NCI-H187 (cell line): Measurements from ENCODE around the gene FAP.

Experiments used
- DNase-seq, 2 experiments: peaks; one replicate each; lab custom pipeline; 2025; lab: John Stamatoyannopoulos, UW

Gene FAP

DNA sequence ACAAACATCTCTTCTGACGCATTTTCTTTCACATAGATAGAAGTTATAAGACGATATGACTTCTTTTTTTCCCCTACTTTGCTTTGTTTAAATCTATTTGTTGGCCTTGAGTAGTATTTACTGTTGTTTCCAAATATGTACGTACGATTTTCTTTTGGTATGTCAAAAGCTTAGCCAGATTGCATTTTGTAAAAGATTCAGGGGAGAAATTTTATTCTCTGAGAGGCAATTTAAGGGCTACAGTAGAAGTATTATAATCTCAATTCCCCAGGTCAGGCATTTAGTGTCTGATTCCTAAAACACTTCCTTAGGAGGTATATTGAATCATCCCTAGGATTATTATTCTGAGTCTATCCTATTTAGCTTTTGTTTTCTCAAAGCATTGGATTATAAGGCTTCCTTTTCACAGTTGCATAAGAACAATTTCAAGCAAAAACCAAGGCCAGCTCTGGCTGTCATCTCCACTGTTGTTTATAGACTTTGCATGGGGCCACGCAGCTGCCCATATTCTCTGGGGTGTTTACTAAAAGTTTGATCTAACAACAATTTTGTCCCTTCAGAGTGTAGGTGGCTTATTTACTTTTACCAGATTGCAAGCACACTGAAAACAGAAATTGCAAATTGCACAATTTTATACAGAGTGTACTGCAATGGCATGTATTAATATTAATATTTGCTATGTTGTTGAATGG, 57.6 kb downstream of the FAP start:
- no peak for DNase-seq

GRCh38 chr2:162184821-162185450, 58.3 kb downstream of the FAP start:
- no peak for DNase-seq

DNA sequence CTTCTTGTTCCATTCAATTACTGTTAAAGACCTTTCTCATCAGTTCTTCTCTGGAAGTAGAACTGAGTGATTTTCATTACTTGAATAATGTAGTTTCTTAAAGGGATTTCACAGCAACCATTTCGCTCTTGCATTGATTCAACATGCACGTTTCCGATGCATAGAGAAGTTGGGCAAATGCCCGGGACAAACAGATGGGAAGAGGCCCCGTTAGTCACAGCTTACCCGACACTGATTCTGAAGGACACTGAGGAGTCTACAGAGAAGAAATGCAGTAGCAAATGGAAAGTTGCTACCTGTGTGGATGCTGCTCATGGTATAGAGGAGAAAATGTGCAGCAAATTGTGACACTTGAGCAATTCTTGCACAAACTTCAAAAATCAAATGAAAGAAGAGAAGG, 58.9 kb downstream of the FAP start:
- no peak for DNase-seq

- DNase-seq = no peak
Observed at GRCh38 chr2:162182395-162182794, 60.9 kb downstream of the FAP start.

- no peak for DNase-seq
Observed at GRCh38 chr2:162177301-162177700, 65.9 kb downstream of the FAP start.

DNA sequence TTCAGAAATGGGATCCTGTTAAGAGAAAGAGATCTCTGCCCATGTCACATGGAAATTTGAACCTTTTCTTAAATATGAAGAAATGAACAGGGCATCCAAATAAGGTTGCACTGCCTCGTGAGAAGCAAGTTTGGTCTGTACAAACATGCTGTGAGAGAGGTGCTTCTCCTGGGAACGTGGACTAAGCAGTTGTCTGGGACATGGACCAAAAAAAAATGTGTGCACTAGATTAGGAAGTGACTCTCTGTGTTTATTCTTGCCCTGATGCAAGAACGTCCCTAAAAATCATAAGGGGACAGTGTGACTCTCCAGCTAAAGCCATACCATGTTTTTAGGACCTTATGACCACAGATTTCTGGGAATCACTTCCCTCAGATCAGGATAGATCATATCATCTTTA, 67.5 kb downstream of the FAP start:
- DNase-seq = no peak

- no peak for DNase-seq
Observed at GRCh38 chr2:162174746-162175145, 68.5 kb downstream of the FAP start.

DNA sequence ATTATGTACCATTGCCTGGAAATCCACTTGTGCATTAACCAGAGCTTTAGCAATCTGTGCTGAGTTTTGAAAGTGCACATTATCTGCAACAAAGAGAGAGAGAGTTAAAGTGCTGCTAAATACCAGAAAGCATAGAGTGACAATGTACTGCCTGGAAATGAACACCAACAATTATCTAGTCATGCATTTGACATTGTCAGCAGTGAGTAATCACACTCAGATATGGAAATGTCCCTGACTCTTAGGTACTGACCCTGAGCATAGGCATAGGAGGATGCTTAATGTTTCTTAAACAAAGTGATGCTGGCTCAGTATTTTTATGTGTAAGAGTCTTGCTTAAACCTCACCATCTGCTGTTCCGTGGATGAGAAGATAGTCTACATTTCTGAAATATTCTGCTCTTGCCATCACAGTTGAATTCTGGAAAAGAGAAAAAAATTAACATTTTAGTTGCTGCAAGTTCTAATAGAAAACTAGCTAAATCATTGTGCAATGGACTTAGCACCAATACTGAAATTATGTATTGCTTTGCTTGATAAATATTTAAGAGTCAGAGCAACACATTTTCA, 70.4 kb downstream of the FAP start:
- DNase-seq = no peak

GRCh38 chr2:162166745-162167144, 76.5 kb downstream of the FAP start:
- no peak for DNase-seq

DNA sequence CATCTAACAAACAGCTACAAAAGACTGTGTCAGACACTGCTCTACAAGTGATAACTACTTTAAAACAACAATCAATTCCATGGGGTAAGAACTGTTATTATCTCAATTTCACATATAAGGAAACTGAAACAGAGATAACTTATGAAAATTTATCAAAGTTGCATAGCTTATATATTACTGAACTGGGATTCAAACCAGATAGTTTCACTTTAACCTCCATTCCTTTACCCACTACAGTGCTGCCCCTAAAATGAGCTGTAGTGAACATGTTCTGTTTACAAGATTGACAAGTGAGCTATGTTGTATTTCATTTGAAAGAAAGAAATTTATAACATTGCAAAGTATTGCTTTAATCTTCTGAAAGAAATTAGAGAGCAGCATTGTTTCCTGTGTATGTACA, 77.1 kb downstream of the FAP start:
- no peak for DNase-seq

DNA sequence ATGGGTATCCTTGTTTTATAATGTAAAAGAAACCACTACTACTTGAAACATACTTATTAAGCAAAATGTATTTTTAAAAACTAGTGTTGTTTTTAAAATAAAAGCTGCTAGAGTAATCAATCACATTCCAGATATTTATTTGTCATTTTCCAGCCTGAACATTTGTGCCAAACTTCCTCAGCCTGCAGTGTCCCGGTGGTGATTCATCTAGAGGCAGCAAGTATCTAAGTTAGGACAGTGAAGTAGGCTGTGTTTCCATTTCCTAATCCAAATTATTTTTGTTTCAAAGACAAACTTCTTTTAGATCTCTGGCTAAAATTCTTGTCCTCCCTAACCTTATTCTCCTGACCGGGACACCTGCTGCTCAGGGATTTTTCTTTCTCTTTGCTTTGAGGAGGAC, 78.4 kb downstream of the FAP start:
- DNase-seq = no peak

DNA sequence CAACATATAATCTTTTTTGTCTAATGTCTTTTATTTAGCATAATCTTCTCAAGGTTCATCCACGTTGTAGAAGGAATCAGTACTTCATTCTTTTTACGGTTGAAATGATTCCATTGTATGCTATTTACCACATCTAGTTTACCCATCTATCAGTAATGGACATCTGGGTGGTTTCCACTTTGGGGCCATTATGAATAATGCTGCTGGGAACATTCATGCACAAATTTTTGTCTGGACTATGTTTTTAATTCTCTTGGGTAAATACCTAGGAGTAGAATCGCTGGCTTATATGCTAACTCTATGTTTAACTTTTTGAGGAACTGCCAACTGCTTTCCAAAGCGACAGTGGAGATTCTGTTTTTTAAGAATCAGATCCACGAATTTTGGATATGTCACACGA, 83.8 kb downstream of the FAP start:
- no peak for DNase-seq

DNA sequence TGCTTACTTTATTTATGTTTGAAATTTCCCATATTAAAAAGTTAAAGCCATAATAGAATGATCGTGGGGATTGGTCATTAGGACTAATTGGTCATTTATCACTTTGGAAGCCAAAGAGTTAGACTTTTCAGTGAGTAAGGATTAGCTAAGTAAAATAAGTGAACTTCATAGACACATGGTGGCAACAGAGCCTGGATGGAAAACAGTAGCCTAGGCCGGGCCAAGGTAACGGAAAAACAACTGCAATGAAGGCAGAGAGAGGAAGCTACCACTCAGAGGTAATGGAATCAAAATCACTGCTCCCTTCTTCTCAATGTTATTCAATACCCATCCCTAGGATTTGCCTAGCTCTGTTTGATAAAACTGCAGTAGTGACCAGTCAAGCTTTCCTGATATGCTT, 87.1 kb downstream of the FAP start:
- DNase-seq = no peak

- no peak for DNase-seq
Observed at GRCh38 chr2:162155093-162155492, 88.2 kb downstream of the FAP start.

- DNase-seq = peak in 1 of 2 experiments; percentile 4
Observed at GRCh38 chr2:162153608-162154224, 89.5 kb downstream of the FAP start.

- no peak for DNase-seq
Observed at GRCh38 chr2:162152147-162152546, 91.1 kb downstream of the FAP start, which contains the start of gene GCG. Gene GCG (minus strand): TSS chr2:162152247. CDS start chr2:162149178, 3,069 bp downstream.

DNA sequence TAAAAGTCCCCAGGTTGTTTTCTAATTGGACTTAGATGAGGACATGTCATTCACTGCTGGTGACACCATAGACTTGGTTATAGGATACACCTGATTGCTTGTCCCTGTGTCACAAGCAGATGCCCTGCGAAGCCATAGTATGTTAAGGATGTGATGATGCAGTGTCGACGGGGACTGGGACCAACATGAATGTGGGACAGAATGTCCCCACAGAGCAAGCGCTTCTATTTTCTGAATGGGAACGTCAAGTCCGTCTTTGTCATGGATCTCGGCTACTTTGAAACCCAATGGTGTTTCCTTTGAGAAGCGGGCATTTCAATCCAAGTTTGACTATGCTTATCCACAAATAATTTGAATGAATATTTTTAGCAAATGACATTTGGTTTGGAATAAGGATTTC, 93.3 kb downstream of the FAP start:
- DNase-seq = no peak

DNA sequence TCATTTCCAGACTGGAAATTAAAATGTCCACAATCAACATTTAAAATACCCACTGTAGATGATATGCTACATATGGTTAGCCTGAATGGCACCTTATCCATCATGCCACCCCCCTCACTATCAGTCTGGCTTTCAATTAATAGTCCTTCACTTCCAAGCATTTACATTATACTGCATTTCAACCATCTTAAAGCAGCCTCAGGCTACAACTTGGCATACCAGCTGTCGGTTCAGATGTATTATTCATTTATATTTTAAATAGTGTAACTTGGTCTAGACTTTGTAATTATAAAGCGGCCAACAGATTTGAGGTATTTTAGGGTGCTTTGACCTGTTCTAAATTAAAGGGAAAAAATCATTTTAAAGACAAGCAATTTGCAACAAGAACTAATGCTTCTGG, 93.8 kb downstream of the FAP start:
- no peak for DNase-seq

GRCh38 chr2:162148956-162149355, 94.3 kb downstream of the FAP start:
- no peak for DNase-seq

GRCh38 chr2:162143969-162144368, 99.3 kb downstream of the FAP start:
- no peak for DNase-seq

- no peak for DNase-seq
Observed at GRCh38 chr2:162138310-162138709, 104.9 kb downstream of the FAP start.

GRCh38 chr2:162127422-162127821, 115.8 kb downstream of the FAP start:
- no peak for DNase-seq

DNA sequence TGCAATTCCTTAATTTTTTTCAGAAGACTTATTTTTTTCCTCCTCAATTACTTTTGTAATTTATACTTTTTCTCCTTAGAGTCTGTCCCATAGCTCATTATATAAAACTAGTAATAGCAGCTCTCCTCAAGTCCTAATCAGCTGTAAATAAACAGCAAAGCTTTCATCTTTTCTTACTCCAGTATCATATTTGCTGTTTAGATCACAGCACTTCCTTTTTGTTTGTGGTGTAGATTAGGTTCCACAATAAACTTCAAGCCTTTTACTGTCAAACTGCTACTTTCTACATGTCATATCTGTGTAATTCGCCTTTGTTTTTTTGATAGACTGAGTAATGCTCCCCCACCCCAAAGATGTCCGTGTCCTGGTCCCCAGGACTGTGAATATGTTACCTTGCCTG, 116.7 kb downstream of the FAP start:
- no peak for DNase-seq
